ENCODE data around the gene PCDHB14.
"Not testable (repeated sequence)": the region's sequence is repeated elsewhere in the genome, so short reads cannot be mapped to it uniquely, and the experiment has no call there.

PCDHB14 gene

DNA sequence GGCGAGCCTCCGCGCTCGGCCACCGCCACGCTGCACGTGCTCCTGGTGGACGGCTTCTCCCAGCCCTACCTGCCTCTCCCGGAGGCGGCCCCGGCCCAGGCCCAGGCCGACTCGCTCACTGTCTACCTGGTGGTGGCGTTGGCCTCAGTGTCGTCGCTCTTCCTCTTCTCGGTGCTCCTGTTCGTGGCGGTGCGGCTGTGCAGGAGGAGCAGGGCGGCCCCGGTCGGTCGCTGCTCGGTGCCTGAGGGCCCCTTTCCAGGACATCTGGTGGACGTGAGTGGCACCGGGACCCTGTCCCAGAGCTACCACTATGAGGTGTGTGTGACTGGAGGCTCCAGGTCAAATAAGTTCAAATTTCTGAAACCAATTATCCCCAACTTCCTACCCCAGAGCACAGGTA is 12.3 kb upstream of the PCDHB14 start:
- DNase-seq: not testable (repeated sequence)

DNA sequence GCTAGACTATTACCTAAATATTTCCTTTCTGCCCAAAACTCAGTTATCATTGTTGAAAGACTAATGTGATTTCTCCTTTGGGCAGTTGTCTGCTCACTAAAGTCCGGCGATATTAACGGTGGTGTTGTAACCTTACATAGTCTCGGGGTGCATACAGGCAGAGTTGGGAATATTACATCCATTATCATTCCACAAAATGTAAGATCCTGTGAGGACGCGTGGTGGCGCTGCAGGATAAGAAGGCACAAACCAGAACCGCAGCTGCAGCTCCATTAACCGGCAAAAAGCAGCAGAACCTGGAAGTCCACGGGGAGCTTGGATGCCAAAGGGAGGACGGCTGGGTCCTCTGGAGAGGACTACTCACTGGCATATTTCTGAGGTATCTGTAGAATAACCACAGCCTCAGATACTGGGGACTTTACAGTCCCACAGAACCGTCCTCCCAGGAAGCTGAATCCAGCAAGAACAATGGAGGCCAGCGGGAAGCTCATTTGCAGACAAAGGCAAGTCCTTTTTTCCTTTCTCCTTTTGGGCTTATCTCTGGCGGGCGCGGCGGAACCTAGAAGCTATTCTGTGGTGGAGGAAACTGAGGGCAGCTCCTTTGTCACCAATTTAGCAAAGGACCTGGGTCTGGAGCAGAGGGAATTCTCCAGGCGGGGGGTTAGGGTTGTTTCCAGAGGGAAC is 9.3 kb upstream of the PCDHB14 start, which contains the start of gene PCDHB13:
Gene PCDHB13 (plus strand): TSS at position 264 of the 684 bp plus-strand sequence. CDS start 205 bp downstream, at position 469.
- DNase-seq: peak; percentile 60 to 68

DNA sequence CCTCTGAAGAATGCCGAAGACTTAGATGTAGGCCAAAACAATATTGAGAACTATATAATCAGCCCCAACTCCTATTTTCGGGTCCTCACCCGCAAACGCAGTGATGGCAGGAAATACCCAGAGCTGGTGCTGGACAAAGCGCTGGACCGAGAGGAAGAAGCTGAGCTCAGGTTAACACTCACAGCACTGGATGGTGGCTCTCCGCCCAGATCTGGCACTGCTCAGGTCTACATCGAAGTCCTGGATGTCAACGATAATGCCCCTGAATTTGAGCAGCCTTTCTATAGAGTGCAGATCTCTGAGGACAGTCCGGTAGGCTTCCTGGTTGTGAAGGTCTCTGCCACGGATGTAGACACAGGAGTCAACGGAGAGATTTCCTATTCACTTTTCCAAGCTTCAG is 8.6 kb upstream of the PCDHB14 start:
- not testable (repeated sequence) for DNase-seq

DNA sequence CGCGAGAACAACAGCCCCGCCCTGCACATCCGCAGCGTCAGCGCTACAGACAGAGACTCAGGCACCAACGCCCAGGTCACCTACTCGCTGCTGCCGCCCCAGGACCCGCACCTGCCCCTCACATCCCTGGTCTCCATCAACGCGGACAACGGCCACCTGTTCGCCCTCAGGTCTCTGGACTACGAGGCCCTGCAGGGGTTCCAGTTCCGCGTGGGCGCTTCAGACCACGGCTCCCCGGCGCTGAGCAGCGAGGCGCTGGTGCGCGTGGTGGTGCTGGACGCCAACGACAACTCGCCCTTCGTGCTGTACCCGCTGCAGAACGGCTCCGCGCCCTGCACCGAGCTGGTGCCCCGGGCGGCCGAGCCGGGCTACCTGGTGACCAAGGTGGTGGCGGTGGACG is 7.6 kb upstream of the PCDHB14 start:
- DNase-seq: not testable (repeated sequence)

DNA sequence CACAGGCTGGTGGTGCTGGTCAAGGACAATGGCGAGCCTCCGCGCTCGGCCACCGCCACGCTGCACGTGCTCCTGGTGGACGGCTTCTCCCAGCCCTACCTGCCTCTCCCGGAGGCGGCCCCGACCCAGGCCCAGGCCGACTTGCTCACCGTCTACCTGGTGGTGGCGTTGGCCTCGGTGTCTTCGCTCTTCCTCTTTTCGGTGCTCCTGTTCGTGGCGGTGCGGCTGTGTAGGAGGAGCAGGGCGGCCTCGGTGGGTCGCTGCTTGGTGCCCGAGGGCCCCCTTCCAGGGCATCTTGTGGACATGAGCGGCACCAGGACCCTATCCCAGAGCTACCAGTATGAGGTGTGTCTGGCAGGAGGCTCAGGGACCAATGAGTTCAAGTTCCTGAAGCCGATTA is 7.1 kb upstream of the PCDHB14 start:
- not testable (repeated sequence) for DNase-seq

DNA sequence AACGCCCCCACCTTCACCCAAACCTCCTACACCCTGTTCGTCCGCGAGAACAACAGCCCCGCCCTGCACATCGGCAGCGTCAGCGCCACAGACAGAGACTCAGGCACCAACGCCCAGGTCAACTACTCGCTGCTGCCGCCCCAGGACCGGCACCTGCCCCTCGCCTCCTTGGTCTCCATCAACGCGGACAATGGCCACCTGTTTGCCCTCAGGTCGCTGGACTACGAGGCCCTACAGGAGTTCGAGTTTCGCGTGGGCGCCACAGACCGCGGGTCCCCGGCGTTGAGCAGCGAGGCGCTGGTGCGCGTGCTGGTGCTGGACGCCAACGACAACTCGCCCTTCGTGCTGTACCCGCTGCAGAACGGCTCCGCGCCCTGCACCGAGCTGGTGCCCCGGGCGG is 1.7 kb downstream of the PCDHB14 start:
- not testable (repeated sequence) for DNase-seq

DNA sequence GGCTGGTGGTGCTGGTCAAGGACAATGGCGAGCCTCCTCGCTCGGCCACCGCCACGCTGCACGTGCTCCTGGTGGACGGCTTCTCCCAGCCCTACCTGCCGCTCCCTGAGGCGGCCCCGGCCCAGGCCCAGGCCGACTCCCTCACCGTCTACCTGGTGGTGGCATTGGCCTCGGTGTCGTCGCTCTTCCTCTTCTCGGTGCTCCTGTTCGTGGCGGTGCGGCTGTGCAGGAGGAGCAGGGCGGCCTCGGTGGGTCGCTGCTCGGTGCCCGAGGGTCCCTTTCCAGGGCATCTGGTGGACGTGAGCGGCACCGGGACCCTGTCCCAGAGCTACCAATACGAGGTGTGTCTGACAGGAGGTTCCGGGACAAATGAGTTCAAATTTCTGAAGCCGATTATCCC is 2.3 kb downstream of the PCDHB14 start:
- DNase-seq: not testable (repeated sequence)

DNA sequence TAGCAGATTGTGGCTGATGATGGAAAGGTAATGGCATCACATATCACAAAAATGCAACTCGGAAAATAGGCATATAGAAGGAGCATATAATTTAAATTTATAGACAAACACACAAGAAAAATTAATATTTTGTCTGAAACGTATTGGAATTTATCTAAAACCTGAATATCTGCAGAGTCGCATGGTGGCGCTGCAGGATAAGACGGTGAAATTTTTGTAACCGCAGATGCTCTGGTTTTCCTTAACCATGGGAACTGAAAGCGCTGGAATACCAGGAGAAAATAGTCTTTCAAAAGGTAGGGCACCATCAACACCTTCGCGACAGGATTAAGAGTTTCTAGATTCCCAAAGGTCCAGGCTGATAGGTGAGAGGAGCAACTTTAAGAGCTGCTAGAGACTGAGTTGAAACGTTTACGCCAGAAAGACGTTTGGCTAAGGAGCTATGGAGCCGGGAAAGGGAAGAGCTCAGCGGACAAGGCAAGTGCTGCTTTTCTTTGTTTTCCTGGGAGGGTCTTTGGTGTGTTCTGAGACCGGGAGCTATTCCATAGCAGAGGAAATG is 11.0 kb downstream of the PCDHB14 start:
- peak in 1 of 2 experiments; percentile 33 for DNase-seq

DNA sequence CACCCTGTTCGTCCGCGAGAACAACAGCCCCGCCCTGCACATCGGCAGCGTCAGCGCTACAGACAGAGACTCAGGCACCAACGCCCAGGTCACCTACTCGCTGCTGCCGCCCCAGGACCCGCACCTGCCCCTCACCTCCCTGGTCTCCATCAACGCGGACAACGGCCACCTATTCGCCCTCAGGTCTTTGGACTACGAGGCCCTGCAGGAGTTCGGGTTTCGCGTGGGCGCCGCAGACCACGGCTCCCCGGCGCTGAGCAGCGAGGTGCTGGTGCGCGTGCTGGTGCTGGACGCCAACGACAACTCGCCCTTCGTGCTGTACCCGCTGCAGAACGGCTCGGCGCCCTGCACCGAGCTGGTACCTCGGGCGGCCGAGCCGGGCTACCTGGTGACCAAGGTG is 12.8 kb downstream of the PCDHB14 start:
- DNase-seq: not testable (repeated sequence)

DNA sequence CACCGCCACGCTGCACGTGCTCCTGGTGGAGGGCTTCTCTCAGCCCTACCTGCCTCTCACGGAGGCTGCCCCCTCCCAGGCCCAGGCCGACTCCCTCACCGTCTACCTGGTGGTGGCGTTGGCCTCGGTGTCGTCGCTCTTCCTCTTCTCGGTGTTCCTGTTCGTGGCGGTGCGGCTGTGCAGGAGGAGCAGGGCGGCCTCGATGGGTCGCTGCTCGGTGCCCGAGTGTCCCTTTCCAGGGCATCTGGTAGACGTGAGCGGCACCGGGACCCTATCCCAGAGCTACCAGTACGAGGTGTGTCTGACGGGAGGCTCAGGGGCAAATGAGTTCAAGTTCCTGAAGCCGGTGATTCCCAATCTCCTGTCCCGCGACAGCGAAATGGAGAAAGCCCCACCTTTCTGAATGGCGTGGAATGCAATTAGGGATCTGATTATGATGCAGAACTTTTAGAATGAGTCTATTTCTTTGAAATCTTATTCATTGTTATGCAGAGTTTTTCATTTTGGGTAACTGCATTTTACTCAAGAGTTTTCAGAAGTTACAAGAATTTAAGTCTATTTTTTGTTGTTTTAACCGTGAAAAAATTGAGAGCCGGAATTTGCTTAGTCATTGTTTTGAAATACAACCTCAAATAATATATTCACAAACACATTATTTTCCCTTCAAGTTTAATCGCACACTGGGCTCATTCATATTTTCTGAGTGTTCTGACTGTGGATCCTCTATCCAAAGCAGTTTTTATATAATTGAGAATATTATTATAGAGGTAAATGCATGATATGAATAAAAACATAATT is 13.6 kb downstream of the PCDHB14 start:
- no peak for DNase-seq

DNA sequence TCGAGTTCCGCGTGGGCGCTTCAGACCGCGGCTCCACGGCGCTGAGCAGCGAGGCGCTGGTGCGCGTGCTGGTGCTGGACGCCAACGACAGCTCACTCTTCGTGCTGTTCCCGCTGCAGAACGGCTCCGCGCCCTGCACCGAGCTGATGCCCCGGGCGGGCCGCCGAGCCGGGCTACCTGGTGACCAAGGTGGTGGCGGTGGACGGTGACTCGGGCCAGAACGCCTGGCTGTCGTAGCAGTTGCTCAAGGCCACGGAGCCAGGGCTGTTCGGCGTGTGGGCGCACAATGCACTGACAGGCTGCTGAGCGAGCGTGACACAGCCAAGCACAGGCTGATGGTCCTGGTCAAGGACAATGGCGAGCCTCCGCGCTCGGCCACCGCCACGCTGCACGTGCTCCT is 18.4 kb downstream of the PCDHB14 start:
- DNase-seq: no peak

DNA sequence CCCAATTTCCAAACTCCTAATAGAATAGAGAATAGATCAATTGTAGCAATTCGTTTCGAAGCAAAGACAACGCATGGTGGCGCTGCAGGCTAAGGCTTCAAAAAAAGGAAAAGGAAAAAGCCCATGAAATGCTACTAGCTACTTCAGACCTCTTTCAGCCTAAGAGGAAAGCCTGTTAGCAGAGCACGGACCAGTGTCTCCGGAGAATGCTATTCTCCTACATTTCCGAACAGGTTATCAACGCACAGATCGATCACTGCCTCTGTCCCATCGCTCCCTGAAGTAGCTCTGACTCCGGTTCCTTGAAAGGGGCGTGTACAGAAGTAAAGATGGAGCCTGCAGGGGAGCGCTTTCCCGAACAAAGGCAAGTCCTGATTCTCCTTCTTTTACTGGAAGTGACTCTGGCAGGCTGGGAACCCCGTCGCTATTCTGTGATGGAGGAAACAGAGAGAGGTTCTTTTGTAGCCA is 22.1 kb downstream of the PCDHB14 start, which contains the start of gene PCDHB15:
Gene PCDHB15 (plus strand): TSS at position 146 of the 468 bp plus-strand sequence. CDS start 184 bp downstream, at position 330.
- peak; percentile 7 to 42 for DNase-seq

DNA sequence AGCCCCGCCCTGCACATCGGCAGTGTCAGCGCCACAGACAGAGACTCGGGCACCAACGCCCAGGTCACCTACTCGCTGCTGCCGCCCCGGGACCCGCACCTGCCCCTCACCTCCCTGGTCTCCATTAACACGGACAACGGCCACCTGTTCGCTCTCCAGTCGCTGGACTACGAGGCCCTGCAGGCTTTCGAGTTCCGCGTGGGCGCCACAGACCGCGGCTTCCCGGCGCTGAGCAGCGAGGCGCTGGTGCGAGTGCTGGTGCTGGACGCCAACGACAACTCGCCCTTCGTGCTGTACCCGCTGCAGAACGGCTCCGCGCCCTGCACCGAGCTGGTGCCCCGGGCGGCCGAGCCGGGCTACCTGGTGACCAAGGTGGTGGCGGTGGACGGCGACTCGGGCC is 23.8 kb downstream of the PCDHB14 start:
- DNase-seq: not testable (repeated sequence)

DNA sequence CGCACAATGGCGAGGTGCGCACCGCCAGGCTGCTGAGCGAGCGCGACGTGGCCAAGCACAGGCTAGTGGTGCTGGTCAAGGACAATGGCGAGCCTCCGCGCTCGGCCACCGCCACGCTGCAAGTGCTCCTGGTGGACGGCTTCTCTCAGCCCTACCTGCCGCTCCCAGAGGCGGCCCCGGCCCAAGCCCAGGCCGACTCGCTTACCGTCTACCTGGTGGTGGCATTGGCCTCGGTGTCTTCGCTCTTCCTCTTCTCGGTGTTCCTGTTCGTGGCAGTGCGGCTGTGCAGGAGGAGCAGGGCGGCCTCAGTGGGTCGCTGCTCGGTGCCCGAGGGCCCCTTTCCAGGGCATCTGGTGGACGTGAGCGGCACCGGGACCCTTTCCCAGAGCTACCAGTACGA is 24.3 kb downstream of the PCDHB14 start:
- not testable (repeated sequence) for DNase-seq

DNA sequence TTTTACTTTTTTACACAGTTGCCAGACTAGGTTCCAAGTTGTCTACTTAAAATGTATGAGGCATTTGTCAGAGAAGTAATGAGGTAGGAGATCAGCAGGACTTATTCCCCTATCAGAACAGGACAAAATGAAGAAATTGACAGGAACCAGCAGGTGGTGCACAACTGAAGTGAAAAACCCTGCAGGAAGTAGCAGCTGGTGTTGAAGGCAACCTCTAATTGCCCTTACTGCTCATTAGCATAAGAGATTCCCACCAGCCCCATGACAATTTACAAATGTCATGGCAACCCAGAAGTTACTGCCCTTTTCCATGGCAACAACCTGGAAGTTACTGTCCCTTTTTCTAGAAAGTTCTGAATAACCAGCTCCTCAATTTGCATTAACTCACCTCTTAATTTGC is 27.4 kb downstream of the PCDHB14 start:
- DNase-seq: peak; percentile 33 to 41

DNA sequence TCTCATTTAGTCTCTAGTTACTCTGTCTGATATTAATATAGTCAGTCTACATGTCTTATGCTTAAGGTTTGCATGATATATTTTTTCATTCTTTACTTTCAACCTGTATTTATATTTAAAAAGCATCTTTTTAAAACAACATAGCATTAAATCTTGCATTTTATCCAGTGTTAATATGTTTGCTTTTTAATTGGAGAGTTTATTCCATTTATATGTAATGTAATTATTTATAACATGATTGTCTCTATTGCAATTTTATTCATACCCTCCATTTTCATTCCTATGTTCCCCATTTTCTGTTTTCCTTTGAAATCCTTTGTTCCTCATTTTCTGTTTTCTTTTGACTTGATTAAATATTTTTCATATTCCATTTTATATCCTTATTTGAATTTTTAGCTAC is 35.3 kb downstream of the PCDHB14 start:
- no peak for DNase-seq

DNA sequence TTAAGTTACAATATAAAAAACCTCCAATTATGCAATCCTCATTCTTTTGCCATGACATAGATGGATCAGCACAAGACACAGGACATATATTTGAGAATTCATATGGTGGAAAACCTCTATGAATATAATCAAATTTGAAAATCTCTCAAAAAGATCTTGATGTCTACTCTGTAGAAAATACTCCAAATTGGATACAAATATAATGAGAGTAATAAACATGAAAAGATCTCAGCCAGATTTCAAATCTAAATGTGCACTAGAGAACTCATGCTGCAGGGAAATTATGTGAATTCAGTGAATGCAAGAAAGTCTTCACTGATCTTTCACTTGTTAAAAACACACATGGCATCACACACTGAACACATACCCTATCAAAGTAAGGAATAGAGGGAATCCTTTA is 35.8 kb downstream of the PCDHB14 start:
- no peak for DNase-seq

DNA sequence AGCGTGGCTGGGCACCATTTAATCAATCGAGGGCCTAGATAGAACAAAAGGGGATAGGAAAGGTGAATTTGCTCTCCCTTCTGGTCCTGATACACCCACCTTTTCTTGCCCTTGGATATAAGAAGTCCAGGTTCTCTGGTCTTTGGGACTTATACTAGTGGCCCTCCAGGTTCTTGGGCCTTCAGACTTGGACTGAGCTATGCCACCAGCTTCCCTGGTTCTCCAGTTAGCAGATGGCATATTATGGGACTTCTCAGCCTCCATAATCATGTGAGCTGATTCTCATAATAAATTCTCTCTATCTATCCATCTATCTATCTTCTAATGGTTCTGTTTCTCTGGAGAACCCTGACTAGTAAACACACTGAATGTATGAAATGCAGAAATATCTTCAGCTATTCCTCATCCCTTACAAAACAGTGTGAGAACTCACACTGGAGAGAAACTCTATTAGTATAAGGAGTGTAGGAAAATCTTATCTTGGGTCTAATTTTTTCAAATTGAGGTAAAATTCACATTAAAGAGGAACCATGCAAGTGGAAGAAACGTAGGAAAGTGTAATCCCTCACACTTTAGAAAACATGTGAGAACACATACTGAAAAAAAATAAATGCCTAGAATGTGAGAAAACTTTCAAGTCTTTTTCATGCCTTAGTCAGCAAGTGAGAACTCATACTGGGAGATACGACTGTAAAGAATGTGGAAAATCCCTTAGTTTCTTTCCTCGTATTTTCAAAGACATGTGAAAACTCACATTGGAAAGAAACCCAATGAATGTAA is 37.5 kb downstream of the PCDHB14 start:
- DNase-seq: no peak

DNA sequence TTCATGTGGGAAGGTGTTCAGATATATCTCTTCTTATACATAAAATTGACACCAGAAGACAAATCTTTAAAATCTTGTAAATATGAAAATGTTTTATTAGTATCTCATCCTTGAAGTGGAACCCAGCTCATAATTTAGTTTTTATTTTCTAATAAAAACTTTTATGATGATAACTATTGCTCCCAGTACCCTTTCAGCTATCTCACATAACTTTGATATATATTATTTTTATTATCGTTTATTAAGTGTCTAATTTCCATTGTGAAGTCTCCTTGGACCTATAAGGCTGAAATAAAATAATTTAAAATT is 38.0 kb downstream of the PCDHB14 start:
- DNase-seq: no peak

DNA sequence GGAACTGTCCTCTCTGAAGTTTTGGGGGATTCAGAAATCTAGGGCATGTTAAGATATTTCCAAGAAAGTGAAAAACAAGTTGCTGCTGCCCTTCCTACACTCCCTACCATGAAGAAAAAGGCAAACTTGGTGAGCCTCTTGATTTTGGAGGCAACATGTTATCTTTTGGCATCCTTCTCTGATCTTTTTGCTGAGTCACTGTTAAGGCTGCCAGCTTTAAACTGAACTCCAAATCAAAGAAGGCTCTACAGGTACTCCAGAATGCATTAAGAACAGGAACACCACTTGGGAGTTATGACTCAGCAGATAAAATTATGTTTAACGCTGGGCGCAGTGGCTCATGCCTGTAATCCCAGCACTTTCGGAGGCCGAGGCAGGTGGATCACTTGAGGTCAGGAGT is 46.1 kb downstream of the PCDHB14 start:
- DNase-seq: no peak

DNA sequence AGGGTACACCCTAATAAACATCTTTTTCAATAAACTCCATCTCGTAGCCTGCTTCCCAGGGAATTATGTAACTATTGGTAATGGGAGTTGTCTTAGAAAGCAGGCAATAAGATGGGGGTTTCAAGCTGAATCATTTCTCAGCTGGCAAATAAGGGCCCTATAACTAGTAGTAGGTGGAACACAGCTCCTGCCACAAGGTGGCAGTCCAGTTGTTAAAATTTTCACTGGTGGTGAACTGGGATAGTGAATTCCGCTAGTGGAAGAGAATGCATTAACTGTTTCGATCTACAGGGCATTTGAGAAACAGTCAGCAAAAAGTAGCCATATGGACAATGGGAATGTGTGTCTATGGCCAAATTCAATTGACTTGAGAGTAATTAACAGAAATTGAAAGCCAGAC is 49.8 kb downstream of the PCDHB14 start:
- DNase-seq: peak in 1 of 2 experiments; percentile 1
